Measurements from ENCODE around the gene FNDC4.

DNA sequence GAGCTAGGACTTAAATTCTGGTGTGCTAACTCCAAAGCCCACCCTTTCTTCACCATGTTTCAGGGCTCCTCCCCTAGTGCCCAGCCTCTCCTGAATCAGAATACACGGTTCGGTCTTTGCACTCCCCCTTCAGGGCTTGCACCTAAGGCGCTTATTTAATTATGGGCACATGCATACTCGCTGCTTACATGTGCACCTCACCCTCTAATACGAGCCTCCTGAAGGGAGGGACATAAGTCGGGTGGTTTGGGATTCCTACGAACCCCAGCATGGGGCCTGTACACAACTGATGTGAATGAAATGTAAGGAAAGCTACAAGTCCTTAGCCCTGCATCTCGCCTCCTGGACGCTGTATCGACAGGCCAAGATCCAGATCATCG is 5.9 kb downstream of the FNDC4 start:
- TF ChIP-seq, protein P1, sequence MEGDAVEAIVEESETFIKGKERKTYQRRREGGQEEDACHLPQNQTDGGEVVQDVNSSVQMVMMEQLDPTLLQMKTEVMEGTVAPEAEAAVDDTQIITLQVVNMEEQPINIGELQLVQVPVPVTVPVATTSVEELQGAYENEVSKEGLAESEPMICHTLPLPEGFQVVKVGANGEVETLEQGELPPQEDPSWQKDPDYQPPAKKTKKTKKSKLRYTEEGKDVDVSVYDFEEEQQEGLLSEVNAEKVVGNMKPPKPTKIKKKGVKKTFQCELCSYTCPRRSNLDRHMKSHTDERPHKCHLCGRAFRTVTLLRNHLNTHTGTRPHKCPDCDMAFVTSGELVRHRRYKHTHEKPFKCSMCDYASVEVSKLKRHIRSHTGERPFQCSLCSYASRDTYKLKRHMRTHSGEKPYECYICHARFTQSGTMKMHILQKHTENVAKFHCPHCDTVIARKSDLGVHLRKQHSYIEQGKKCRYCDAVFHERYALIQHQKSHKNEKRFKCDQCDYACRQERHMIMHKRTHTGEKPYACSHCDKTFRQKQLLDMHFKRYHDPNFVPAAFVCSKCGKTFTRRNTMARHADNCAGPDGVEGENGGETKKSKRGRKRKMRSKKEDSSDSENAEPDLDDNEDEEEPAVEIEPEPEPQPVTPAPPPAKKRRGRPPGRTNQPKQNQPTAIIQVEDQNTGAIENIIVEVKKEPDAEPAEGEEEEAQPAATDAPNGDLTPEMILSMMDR (conservative IDR thresholded peaks at IDR 0.05 in 1 of 2, IDR thresholded peaks at IDR 0.05 in 1 of 2; ENCODE audit: extremely low read depth in 1 of 2, insufficient read depth in 1 of 2, low read depth in 1 of 2, low read length in 2 of 2) = no peak
- no peak for TF ChIP-seq EZH2 (IDR thresholded peaks at IDR 0.05; ENCODE audit: borderline replicate concordance, low read length)
